CD4-positive, alpha-beta T cell treated with Interleukin-15 for 4 hours (primary cell): ENCODE results near the gene CCDC85C.

Experiments
- DNase-seq: peaks from one replicate; pipeline ENCODE4 v3.0.0-alpha.2; 2020; ENCODE audit warnings: low spot score

Gene CCDC85C

GRCh38 chr14:99556134-99556791 lies 47.7 kb downstream of the CCDC85C start:
- no peak for DNase-seq

- no peak for DNase-seq
Observed at GRCh38 chr14:99554757-99555531, 49.1 kb downstream of the CCDC85C start.

GRCh38 chr14:99554184-99554583 lies 49.8 kb downstream of the CCDC85C start:
- no peak for DNase-seq

- DNase-seq: no peak
Observed at GRCh38 chr14:99552572-99553216, 51.3 kb downstream of the CCDC85C start.

GRCh38 chr14:99552021-99552553 lies 51.9 kb downstream of the CCDC85C start:
- DNase-seq: no peak

GRCh38 chr14:99551034-99551922 lies 52.7 kb downstream of the CCDC85C start:
- DNase-seq: no peak

- DNase-seq: no peak
Observed at GRCh38 chr14:99550387-99550992, 53.5 kb downstream of the CCDC85C start.

- no peak for DNase-seq
Observed at GRCh38 chr14:99549684-99550083, 54.3 kb downstream of the CCDC85C start.

- DNase-seq: no peak
Observed at GRCh38 chr14:99548871-99549515, 55.0 kb downstream of the CCDC85C start.

- no peak for DNase-seq
Observed at GRCh38 chr14:99548255-99548654, 55.8 kb downstream of the CCDC85C start.

- DNase-seq: no peak
Observed at GRCh38 chr14:99546234-99546879, 57.6 kb downstream of the CCDC85C start.

- no peak for DNase-seq
Observed at GRCh38 chr14:99545586-99545985, 58.4 kb downstream of the CCDC85C start.

- DNase-seq: no peak
Observed at GRCh38 chr14:99544991-99545390, 59.0 kb downstream of the CCDC85C start.

- no peak for DNase-seq
Observed at GRCh38 chr14:99543985-99544384, 60.0 kb downstream of the CCDC85C start.

- no peak for DNase-seq
Observed at GRCh38 chr14:99543370-99543769, 60.6 kb downstream of the CCDC85C start.

GRCh38 chr14:99542566-99542965 lies 61.4 kb downstream of the CCDC85C start:
- no peak for DNase-seq

GRCh38 chr14:99541677-99542470 lies 62.1 kb downstream of the CCDC85C start:
- no peak for DNase-seq

GRCh38 chr14:99541211-99541610 lies 62.8 kb downstream of the CCDC85C start:
- DNase-seq: no peak

GRCh38 chr14:99540196-99541032 lies 63.6 kb downstream of the CCDC85C start:
- DNase-seq: no peak
